Activated CD4-positive, alpha-beta T cell treated with anti-CD3 and anti-CD28 coated beads for 4 hours (primary cell): Measurements from ENCODE around the gene KRT86.

Source experiments
- DNase-seq, 2 donors: peaks; one replicate each; pipeline ENCODE4 v3.0.0-alpha.2; 2020

KRT86 gene

DNA sequence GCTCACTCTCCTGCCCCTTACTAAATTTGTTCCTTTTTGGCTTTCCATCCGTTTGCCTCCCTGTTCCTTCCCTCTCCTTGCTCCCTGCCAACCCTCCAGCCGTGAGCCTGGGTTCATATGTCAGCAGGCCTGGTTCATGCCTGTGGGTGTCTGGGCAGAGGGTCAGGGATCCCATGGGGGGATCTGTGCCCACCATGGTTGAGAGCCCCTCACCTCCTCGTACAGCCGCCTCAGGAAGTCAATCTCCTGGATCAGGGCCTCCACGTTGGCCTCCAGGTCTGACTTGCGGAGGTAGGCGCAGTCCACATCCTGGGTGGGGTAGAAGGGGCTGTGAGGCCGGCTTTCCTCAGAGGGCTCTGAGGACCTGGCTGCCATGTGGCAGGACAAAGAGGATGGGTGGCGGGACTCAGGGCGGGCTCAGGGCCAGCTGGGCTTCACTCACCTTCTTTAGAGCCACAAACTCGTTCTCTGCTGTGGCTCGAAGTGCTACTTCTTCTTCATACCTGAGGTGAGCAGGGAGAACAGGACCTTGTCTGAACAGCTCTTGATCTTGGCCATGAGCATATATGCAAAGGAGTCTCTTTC, 43.1 kb downstream of the KRT86 start:
- DNase-seq: no peak

DNA sequence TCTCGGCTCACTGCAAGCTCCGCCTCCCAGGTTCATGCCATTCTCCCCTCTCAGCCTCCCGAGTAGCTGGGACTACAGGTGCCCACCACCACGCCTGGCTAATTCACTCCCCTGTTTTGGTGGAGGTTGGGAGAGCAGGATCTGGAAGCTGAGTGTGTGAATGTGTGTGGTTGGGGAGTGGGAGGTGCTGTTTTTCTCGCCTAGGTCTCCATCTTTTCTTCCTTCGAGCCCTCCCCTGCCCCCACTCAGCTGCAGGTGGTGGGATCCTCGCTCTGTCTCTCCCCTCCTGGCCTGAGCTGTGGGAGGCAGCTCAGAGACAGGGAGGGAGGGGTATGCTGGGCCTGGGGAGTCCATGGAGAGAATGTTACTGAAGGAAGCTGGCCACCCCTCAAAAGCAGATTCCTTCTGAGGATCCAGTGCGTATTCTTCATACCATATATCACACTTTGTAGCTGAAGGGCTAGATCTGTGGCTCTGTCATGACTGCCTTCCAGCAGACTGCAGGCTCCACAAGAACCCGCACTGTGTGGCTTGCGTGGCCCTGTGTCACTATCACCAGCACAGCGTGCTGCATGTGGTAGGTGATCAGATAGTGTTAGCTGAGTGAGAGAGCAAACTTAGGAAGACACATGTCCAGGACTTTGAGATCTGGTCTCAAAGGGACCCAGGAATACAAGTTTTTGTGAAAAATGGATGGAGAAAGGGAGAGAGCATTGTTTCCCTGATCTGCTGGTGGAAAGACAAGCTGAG, 44.0 kb downstream of the KRT86 start:
- DNase-seq: no peak

DNA sequence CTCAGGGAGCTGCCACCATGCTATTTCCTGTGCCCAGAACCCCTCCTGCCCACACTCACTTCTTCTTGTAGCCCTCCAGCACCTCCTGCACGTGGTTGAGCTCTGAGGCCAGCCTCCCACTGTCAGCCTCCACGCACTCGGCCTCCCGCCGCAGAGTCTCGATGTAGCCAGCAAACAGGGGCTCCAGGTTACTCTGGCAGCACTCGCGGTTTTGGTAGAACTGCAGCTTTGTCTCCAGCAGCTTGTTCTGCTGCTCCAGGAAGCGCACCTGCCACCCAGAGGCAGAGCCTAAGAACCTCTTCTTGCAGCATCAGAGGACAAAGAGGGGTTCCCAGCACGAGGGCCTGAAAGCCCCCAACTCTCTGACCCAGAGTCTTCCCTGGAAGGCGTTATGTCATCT, 44.7 kb downstream of the KRT86 start:
- no peak for DNase-seq

DNA sequence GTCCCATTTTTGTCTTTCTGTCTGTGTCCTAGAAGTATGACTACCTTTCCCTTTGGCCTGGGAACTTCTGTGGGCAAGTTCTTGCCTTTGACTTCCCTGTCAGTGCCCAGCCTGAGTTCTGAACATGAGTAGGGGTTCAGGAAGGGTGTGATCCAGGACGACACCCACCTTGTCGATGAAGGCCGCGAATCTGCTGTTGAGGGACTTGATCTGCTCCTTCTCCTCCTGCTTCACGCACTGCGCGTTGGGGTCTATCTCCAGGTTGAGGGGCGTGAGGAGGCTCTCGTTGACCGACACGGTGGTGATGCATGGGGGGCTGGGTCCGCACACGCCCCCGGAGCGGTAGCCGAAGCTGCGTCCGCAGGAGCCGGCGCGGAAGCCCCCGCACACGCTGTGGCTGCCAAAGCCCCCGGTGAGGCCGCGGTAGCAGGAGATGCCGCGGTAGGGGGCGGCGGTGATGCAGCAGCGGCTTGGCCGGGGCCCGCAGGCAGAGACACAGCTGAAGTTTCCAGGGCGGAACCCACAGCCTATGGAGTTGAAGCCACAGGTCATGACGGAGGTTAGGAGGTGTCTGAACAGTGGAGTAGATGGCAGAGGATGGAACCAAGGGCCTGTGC, 46.4 kb downstream of the KRT86 start, which contains the start of gene KRT83:
Gene KRT83, minus strand, starts transcription at position 615 of the 617 bp plus-strand sequence. Its CDS starts 63 bp downstream, at position 552.
- DNase-seq: no peak

DNA sequence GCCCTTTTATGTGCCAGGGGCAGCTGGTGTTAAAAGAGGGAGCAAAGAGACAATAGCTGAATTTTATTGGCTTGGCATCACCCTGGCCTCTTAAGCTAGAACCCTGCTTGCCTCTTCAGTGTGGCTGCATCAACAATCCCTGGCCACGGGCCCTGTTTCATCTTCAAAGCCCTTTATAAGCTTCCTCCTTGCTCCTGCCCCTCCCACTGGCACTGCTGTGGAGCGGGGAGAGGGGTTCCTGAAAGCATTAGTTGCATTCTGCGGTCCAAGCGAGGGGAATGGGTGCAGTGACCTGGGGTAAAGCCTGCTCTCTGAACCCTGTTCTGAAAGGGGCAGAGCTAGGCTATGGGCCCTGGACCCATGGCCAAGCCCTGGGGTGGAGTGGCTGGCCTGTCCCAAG, 47.0 kb downstream of the KRT86 start:
- DNase-seq: no peak

DNA sequence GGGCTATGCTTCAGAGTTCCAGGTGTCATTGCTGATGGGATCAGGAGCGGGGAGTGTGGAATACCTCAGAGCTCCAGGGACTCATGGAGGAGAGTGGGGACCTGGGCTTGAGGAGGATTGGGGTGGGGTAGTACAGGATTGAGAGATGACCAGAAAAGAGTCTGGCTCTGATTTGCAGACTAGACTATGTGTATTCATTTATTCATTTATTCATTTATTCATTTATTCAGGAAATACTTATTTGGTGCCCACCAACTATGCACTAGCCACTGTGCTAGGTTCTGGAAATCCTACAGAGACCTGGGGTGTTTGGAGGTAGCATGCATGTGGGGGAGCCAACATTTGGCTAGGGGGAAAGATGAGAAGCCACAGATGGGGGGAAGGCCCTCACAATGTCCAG, 47.6 kb downstream of the KRT86 start:
- DNase-seq: no peak

DNA sequence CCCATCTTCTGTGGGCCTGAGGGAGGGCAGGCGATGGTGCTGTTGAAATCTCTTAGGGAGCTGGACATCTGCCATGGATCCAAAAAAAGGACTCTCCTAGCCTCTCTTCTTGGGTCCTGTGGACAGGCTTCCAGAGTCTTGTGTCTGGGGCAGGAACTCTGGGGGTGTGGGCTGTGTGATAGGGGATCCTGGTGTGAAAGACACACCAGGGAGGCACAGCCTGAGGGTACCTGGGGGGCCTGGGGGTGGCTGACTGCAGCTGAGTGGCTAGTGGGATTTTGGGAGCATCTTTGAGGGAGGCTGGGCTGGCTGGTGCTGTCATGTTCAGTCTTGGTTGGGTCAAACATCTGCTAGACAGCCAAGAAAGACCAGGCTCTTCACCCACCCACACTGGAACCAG, 48.6 kb downstream of the KRT86 start:
- no peak for DNase-seq

DNA sequence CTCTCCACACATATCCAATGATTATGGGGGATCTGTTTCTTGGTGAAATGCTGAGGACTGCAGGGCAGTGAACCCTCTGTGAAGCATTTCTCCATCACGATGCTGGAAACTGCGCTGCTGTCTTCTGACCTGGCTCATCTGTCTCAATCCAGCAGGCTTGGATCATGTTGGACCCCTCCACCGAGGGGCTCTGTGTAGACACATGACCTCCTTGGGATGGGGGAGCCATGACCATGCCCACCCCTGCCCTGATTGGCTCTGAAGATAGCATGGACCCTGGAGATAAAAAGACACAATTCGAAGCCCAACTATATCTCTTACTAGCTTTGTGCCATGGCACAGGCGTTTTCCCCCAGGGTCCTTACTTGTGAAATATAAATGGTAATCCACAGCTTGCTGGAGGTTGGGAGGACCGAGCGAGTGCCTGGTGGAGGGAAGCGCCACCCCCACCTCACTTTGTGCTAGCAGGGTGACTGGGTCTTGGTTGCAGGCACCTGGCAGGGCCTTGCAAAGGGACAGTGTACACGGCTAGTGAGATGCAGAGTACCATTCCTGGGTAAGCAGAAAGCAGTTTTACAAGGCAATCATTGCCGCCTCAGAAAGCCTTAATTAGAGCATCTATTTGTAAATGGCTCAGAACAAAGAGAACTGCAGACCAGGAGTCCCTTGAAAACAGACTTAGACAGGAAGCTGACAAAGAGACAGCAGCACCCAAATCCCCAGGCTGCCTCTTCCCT, 49.1 kb downstream of the KRT86 start:
- no peak for DNase-seq

DNA sequence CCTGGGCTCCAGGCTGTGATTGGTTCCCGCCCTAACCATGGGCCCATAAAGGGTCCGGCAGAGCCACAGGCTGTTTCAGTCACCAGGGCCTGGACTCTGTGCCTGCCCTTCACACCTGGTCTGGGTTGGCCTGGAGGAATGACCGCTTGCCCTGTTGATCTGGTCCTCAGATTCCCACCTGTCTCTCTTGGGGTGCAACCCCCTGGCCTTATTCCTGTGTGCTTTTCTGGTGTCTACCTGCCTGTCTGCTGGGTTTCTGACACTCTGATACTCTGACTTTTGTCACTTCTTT, 49.7 kb downstream of the KRT86 start:
- DNase-seq: no peak

DNA sequence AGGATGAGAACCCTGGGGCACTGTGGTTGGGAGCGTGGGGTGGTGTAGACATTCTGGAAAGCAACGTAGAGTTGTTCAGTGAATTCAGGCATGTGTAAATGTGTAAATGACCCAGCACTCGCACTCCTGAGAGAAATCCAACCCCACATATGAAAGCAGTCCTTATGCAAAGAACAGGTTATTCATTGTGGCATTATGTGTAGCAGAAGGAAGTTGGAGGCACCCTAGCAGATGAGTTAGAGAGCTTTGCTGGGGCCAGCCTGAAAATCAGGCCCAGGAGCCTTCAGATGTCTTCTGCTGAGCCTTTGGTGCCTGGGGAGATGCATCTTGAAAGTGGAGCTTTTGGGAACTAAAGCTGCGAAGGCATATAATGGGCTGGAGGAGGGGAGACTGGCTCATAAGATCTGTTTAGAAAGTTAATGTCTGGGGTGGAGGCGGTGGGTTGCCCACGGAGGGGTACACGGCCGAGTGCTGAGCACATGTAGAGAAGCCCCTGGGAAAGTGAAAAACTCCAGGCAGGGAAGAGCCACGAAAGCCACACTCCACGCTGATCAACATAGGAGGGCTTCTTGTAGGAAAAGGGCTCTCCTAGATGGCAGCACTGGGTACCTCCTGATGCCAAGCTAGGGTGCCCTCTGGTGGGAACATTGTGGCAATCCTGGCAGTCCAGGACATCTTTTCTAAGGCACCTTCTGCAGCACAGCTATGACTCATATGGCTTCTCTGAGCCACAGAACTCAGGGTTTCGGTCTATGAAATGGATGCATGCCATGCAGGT, 52.8 kb downstream of the KRT86 start:
- peak; percentile 82 for DNase-seq

DNA sequence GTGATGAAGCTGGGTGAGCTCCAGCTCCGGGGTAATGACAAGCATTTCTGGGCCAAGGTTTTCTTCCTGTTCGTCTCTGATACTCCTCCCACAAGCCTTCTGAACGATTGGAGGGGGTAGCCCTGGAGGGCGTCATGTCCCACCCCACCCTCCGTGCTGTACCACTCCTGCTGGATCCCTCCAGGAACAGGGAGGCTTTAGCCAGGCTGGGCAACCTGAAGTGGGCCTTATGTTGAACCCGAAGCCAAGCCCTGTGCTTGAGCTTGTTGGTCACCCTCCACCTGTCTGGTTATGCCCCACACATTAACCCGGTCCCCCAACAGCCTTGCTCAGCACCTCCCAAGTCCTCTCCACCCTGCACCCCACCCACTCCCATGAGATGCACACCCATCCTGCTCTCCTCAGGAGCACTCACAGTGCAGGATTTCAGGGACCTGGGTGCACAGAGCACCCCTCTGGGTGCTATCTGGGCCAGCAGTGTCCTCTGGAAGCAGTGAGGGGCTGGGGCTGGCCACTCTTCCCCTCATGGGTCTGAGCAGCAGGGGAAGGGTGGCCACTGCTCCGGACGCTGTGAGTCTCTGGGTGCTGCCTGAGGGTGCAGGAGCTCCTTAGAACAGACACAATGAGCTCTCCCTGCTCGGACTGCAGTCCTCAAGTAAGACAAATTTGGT, 53.5 kb downstream of the KRT86 start:
- DNase-seq: no peak

DNA sequence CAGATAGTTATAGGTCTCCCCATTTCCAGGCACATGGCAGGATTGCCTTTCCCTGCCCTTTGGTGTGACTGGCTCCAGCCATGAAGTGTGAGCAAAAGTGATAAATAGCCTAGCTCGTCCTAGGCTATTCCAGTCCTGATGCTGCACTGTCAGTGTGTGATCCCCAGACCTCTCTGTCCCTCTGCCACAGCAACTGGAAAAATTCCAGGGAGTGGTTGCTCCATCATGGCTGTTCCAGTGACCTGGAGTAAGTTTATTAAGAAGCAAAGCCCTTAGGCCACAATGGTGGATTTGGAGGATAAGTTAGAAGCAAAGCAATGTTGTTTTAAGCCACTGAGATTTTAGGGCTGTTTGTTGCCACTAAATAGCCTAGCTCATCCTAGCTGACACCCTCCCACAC, 56.6 kb downstream of the KRT86 start:
- no peak for DNase-seq

DNA sequence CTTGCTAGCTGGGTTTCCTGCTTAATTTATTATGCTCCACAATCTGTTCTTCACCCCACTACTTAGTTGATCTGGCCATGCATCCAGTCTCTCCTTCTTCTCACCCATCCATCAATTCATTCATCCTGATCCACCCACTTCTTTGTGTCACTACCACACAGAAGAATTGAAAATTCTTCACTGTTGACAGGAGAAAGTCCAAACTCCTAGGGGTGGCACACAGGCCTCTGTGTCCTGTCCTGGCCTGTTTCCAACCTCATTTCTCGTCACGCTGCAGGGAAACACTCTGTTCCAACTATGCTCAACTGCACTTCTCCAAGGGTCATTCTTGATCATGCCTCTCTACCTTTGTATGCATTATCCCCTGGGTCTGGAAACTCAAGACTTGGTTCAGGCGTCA, 57.4 kb downstream of the KRT86 start:
- DNase-seq: no peak

DNA sequence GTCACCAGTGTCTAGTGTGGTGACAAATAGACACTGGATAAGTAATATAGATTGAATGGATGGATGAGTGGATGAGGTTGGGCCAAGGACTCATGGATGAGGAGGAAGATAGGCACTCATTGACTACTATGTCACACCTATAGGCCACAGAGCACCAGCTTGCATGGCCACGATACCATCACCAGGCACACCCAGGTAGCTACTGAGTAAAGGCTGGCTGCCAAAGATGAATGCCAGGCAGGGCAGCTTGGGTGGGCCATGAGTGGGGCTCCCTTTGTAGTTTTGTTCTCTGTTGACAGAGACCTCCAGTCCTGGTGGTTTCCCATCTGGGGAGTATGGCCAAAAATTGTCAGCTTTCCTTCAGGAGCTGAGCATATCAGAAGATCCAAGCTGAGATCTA, 57.9 kb downstream of the KRT86 start:
- DNase-seq: no peak

DNA sequence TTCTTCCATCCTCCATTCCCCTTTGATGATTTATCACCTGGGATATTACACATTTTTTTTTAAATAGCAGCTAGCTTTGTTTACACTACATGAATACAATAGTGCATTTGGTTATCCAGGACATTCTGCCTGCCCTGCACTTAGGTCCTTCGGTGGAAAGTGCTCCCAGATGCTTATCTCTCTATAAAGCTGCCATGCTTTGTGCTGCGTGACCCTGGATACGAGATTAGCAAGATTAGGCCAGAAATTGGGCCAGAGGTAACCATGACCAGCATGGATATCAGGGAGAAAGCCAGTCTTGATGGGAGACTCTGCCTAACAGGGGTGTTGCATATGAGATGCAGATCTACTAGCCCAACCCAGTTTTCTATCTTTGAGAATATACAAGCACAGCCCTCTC, 58.9 kb downstream of the KRT86 start:
- DNase-seq: no peak

DNA sequence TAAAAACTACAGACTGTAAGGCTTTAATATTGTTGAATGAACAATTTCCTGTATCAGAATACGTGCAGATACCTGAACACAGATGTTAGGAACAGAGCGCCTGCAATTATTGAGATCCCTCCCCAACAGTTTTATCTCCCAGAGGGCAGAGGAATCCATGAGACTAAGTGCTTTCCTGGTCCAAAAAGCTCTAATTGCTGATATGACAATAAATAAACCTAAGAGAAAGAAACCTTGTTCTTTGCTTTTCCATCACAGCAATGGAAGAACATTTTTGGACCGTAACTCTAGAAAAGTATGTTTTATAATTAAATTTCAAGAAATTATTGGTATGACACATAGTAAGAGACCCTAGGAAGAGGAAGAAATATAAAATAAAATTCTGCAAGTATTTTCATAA, 59.7 kb downstream of the KRT86 start:
- DNase-seq: no peak

DNA sequence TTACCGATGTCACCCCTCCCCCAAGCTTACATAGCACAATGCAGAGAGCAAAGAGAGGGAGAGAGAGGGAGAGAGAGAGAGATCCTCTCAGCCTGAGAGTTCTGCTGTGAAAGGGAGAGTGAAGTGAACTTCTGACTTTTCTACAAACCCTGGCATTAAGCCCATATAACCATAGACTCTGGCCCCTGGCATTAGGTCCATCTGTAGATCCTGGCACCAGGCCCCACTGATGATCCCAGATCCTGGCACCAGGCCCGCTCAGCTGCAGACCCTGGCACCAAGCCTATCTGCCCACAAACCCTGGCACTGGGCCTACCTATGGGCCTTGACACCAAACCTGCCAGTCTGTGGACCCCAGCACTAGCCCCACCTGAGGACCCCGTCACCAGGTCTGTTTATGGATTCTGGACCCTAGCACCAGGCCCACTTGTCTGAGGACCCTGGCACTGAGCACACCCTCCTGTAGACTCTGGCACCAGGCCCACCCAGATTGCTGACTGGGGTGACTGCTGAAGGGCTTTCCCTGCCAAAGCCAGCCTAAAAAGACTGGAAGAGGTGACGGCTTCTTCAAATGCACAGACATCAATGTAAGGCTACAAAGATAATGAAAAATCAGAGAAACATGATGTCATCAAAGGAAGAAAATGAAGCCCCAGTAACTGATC, 61.3 kb downstream of the KRT86 start:
- no peak for DNase-seq

DNA sequence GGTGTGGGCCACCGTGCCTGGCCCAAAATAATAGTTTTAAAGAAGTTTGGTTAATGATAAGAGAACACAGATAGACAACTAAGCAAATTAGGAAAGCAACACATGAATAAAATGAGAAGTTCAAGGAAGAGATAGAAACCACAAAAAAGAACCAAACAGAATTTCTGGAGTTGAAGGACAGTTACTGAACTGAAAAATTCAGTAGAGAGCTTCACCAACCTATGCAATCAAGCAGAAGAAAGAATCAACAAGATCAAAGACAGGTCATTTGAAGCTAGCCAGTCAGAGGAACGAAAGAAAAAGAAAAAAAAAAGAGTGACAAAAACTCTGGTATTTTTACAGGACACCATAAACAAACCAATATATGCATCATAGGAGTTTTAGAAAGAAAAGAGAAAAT, 62.2 kb downstream of the KRT86 start:
- no peak for DNase-seq

DNA sequence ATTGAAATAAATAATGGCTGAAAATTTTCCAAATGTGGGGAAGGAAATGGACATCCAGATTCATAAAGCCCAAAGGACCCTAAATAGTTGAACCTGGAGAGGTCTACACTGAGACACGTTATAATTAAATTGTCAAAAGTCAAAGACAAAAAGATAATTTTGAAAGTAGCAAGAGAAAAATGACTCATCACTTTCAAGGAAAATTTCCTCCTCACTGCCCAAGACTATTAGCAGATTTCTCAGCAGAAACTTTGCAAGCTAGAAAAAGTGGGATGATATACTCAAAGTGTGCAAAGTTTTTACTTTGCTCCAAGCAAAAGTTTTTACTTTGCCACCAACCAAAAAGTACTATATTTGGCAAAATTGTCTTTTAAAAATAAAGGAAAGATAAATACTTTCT, 62.6 kb downstream of the KRT86 start:
- DNase-seq: no peak

DNA sequence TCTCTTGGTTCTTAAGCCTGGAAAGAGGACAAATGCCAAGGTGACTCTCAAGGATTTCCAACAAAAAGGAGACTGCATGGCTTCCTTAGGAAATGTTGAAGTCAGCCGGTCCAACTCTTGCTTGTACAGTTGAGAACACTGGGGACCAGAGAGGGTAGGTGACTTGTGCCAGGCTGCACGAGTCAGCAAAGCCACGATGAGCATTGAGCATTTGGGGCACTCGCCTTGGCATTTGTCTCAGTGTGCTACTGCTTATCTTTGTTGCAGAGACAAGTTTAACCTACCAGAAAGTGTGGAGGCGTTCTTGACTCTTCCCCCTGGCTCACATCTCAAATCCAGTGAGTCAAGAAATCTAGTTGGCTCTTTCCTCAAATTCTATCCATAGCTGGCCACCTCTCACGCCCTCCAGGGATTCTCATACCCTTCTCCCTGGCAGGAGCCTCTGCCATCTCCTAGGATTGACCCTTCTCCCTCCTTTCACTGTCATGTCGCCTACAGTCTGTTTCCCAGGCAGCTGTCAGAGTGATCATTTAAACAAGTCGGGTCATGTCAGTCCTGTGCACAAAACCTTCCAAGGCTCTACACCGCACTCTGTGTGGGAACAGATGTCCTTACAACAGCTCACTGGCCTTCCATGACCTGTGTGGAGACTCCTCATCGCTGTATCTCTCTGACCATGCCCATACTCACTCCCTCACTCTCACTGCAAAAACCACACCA, 64.0 kb downstream of the KRT86 start:
- DNase-seq: no peak

DNA sequence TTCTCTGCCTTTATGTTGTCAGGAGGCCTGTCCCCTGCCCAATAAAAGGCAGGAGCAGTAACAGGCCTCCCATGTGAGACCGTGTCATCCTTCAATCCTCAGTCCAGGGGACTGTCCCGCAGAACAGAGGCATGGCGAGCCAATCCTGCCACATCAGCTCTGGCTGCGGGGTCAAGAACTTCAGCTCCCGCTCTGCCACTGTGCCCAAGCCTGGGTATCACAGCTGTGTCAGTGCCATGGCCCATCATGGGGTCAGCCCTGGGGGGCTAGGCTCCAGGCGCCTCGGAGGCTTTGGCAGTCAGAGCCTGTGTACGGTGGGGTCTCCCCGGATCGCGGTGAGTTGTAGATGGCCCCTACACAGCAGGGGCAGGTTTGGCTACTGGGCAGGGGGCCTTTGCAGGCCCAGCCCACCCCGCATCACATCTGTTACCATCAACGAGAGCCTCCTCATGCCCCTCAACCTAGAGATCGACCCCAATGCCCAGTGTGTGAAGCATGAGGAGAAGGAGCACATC, 66.7 kb downstream of the KRT86 start:
- no peak for DNase-seq
